IMR-90 (cell line): ENCODE results near the gene PTH. TPM values are rescaled to one million over a fixed set of nuclear protein-coding genes. Genes with fewer than 3 reads are reported as not detected.

Experiments
- ATAC-seq: fragments of 200-7000 bp; cut with Tn5 transposase; 2 replicates; pipeline ENCODE4 v1.9.1; 2020; ENCODE audit warnings: low read depth, mild to moderate bottlenecking, moderate library complexity
- BruUV-seq: library from RNA; stranded (reverse); fragments of 400-500 nt; replicated peaks from 2 replicates; lab custom pipeline; 2021; lab: Mats Ljungman, UMichigan
- CTCF ChIA-PET: fragments of 300-600 bp; formaldehyde crosslinking; extraction: SDS; loops from one replicate; lab custom pipeline; 2021; ENCODE audit warnings: antibody characterized with exemption; lab: Yijun Ruan, JAX
- POLR2A ChIA-PET: fragments of 300-600 bp; sonication (Branson Sonifier 250); formaldehyde crosslinking; loops from one replicate; lab custom pipeline; 2022; ENCODE audit warnings: antibody characterized with exemption; ENCODE audit not compliant: unreplicated experiment; lab: Charles Lee
- DNase-seq: peaks from one replicate; pipeline ENCODE4 v3.0.0; 2013
- H2AFZ ChIP-seq: replicated peaks from 2 replicates; pipeline ENCODE3; 2013; ENCODE audit warnings: low read length, mild to moderate bottlenecking; ENCODE audit not compliant: poor library complexity
- H2AK5ac ChIP-seq: 2 replicates; pipeline ENCODE4 v1.6.1; 2013; ENCODE audit warnings: low read depth, low read length, inconsistent platforms
- H2AK9ac ChIP-seq: replicated peaks from 2 replicates; pipeline ENCODE3; 2013; ENCODE audit warnings: mild to moderate bottlenecking, low read depth, low read length, moderate library complexity; ENCODE audit not compliant: poor library complexity
- H2BK120ac ChIP-seq: 2 replicates; pipeline ENCODE4 v1.6.1; 2013; ENCODE audit warnings: low read depth, low read length, inconsistent platforms
- H2BK15ac ChIP-seq: 3 replicates; pipeline ENCODE4 v1.6.1; 2013; ENCODE audit warnings: low read depth, low read length, inconsistent platforms
- H2BK20ac ChIP-seq: 2 replicates; pipeline ENCODE4 v1.6.1; 2013; ENCODE audit warnings: low read depth, mild to moderate bottlenecking, inconsistent platforms, low read length, moderate library complexity
- H2BK5ac ChIP-seq: 2 replicates; pipeline ENCODE4 v1.6.1; 2013; ENCODE audit warnings: mild to moderate bottlenecking, low read depth, low read length, inconsistent platforms; ENCODE audit not compliant: poor library complexity, severe bottlenecking
- H3K14ac ChIP-seq: replicated peaks from 2 replicates; pipeline ENCODE4 v1.6.1; 2013; ENCODE audit warnings: low read depth, low read length, inconsistent platforms
- H3K18ac ChIP-seq: 2 replicates; pipeline ENCODE4 v1.6.1; 2013; ENCODE audit warnings: low read depth, low read length, control low read depth
- H3K23ac ChIP-seq: 2 replicates; pipeline ENCODE4 v1.6.1; 2013; ENCODE audit warnings: low read depth, low read length, inconsistent platforms
- H3K27ac ChIP-seq: 2 replicates; pipeline ENCODE4 v1.5.1; 2013; ENCODE audit warnings: mild to moderate bottlenecking, control low read depth, low read length; ENCODE audit not compliant: insufficient read depth
- H3K27me3 ChIP-seq: 2 replicates; pipeline ENCODE4 v1.6.1; 2013; ENCODE audit warnings: low read length; ENCODE audit not compliant: control insufficient read depth, insufficient read depth
- H3K36me3 ChIP-seq: 2 replicates; pipeline ENCODE4 v1.6.1; 2013; ENCODE audit warnings: low read length, mixed read lengths; ENCODE audit not compliant: control insufficient read depth, insufficient read depth
- H3K4ac ChIP-seq: 2 replicates; pipeline ENCODE4 v1.6.1; 2013; ENCODE audit warnings: low read depth, low read length, inconsistent platforms
- H3K4me1 ChIP-seq: 2 replicates; pipeline ENCODE4 v1.6.1; 2013; ENCODE audit warnings: low read length, mixed read lengths; ENCODE audit not compliant: control insufficient read depth, insufficient read depth
- H3K4me2 ChIP-seq: 2 replicates; pipeline ENCODE4 v1.6.1; 2013; ENCODE audit warnings: low read depth, mild to moderate bottlenecking, control low read depth, low read length, moderate library complexity
- H3K4me3 ChIP-seq: 2 replicates; pipeline ENCODE4 v1.5.1; 2013; ENCODE audit warnings: low read depth, mild to moderate bottlenecking, control low read depth, low read length, moderate library complexity; ENCODE audit not compliant: insufficient read depth
- H3K56ac ChIP-seq: 2 replicates; pipeline ENCODE4 v1.6.1; 2013; ENCODE audit warnings: low read length, inconsistent platforms; ENCODE audit not compliant: insufficient read depth; ENCODE audit errors: extremely low read depth
- H3K79me1 ChIP-seq, 2 experiments: 2 replicates each; pipeline ENCODE4 v1.6.1; 2013; ENCODE audit warnings: low read length in 2 of 2, inconsistent platforms in 1 of 2, low read depth in 1 of 2
- H3K9ac ChIP-seq: 2 replicates; pipeline ENCODE4 v1.6.1; 2013; ENCODE audit warnings: low read depth, low read length, control low read depth
- H3K9me1 ChIP-seq: 2 replicates; pipeline ENCODE4 v1.6.1; 2013; ENCODE audit warnings: low read length, inconsistent platforms; ENCODE audit not compliant: insufficient read depth
- H3K9me3 ChIP-seq: 2 replicates; pipeline ENCODE4 v1.6.1; 2013; ENCODE audit warnings: low read length; ENCODE audit not compliant: control insufficient read depth, insufficient read depth
- H4K20me1 ChIP-seq: 2 replicates; pipeline ENCODE4 v1.6.1; 2013; ENCODE audit warnings: low read length, inconsistent platforms; ENCODE audit not compliant: insufficient read depth
- H4K5ac ChIP-seq: 2 replicates; pipeline ENCODE4 v1.6.1; 2013; ENCODE audit warnings: mild to moderate bottlenecking, low read depth, low read length, control low read depth
- H4K8ac ChIP-seq, 2 experiments: 2 replicates each; pipeline ENCODE4 v1.6.1; 2013; ENCODE audit warnings: low read depth in 2 of 2, low read length in 2 of 2, control low read depth in 1 of 2, inconsistent platforms in 1 of 2
- H4K91ac ChIP-seq: 2 replicates; pipeline ENCODE4 v1.6.1; 2013; ENCODE audit warnings: low read depth, low read length, inconsistent platforms; ENCODE audit not compliant: insufficient read depth
- MAZ ChIP-seq: IDR thresholded peaks from 2 replicates; pipeline ENCODE4 v1.6.1; 2012; ENCODE audit warnings: low read depth, mild to moderate bottlenecking, low read length, improper control_type of control experiment, moderate library complexity, borderline replicate concordance
- MXI1 ChIP-seq: IDR thresholded peaks from 2 replicates; pipeline ENCODE4 v1.6.1; 2012; ENCODE audit warnings: low read depth, mild to moderate bottlenecking, low read length, moderate library complexity, borderline replicate concordance
- POLR2A ChIP-seq: IDR thresholded peaks from 2 replicates; pipeline ENCODE4 v1.6.1; 2012; ENCODE audit warnings: mild to moderate bottlenecking, low read depth, low read length
- RAD21 ChIP-seq: IDR thresholded peaks from 2 replicates; pipeline ENCODE4 v1.6.1; 2012; ENCODE audit warnings: low read length, improper control_type of control experiment
- RFX5 ChIP-seq: IDR thresholded peaks from 2 replicates; pipeline ENCODE4 v1.8.0; 2012; ENCODE audit warnings: low read depth, mild to moderate bottlenecking, low read length, moderate library complexity
- WGBS, 2 experiments: methylation state at CpG; one replicate each; pipeline versions ENCODE4 v1.1.5 to v1.1.7; 2013; ENCODE audit warnings: missing lambda C conversion rate in 2 of 2; ENCODE audit not compliant: insufficient read length in 1 of 2; ENCODE audit errors: extremely low coverage in 2 of 2; 5-methylcytosine and 5-hydroxymethylcytosine counted together
- dilution Hi-C: fragments of 300-500 bp; cut with HindIII; formaldehyde crosslinking; loops from one replicate; pipeline ENCODE4 v1.14.3; 2018; ENCODE audit warnings: low sequenced_read_pairs; ENCODE audit not compliant: unreplicated experiment
- in situ Hi-C: fragments of 300-500 bp; cut with MboI; formaldehyde crosslinking; loops from 3 replicates; pipeline ENCODE4 v1.14.3; 2019; ENCODE audit warnings: low sequenced_read_pairs, inconsistent platforms, mixed read lengths
- intact Hi-C: fragments of 100-400 bp; cut with micrococcal nuclease; formaldehyde crosslinking; loops from 2 replicates; pipeline ENCODE4 v1.10.0; 2022
- polyA plus RNA-seq, 3 experiments: library from polyadenylated mRNA; depleted of rRNA; stranded (reverse); fragments of >200 nt; gene quantifications; 2 replicates each; pipeline ENCODE4 v1.2.3, GENCODE V29; 2012; ENCODE audit warnings: low replicate concordance in 1 of 3
- total RNA-seq: library from RNA; depleted of rRNA; stranded (reverse); fragments of >200 nt; gene quantifications from 2 replicates; pipeline ENCODE4 v1.2.3, GENCODE V29; 2012

PTH gene
- total and polyA plus RNA-seq, 2 of the 4 experiments (the other 2 are of a cell fraction) = not detected

- BruUV-seq = no TSS peak
- H2BK15ac ChIP-seq = peak within 1 kb of the TSS; percentile 18; the same call in 1 of the 3 replicates
- H3K27ac ChIP-seq = peak within 1 kb of the TSS; percentile 83
- peak within 1 kb of the TSS; percentile 96 for H3K9ac ChIP-seq
- H3K4me2 ChIP-seq = peak within 1 kb of the TSS; percentile 95
- dilution Hi-C loops (no loop called here), intact Hi-C loops (loop anchor here (5.0 to 10.0 kb wide), 2 partner anchors 188 to 256 kb away; partner anchors contain the start of gene BMAL1), in situ Hi-C loops (no loop called here)
- H3K79me1 ChIP-seq = peaks cover 4 to 32% of the 10 kb centered on the region in 2 experiments; a peak in 3 of 4 replicates
- no peaks in the 10 kb centered on the region for H3K9me3 ChIP-seq
- TF ChIP-seq RFX5 = no peak
- TF ChIP-seq POLR2A = peak; percentile 85
- TF ChIP-seq MXI1 = peak; percentile 89
- TF ChIP-seq RAD21 = no peak
- peak; percentile 87; the same call in 1 of the 2 replicates for TF ChIP-seq MAZ
- peak within 1 kb of the TSS; percentile 95 for H3K4ac ChIP-seq
- H4K8ac ChIP-seq = peak within 1 kb of the TSS; percentile 87 to 95
- CTCF ChIA-PET = interaction anchor here (0.9 kb wide), 1 partner anchor 78 kb away, joined by 3 read pairs; no protein-coding TSS in a partner anchor
- H3K56ac ChIP-seq = peak within 1 kb of the TSS; percentile 91
- H3K4me1 ChIP-seq = peaks cover 3% of the 10 kb centered on the region
- H4K5ac ChIP-seq = peak within 1 kb of the TSS; percentile 63
- H2BK120ac ChIP-seq = peak within 1 kb of the TSS; percentile 86
- H2AK5ac ChIP-seq = peak within 1 kb of the TSS; percentile 59
- H3K18ac ChIP-seq = peak within 1 kb of the TSS; percentile 53
- peaks cover 6% of the 10 kb centered on the region for H3K27me3 ChIP-seq
- peak within 1 kb of the TSS; percentile 99 for H2AFZ ChIP-seq
- H2AK9ac ChIP-seq = peak within 1 kb of the TSS; percentile 93
- H2BK5ac ChIP-seq = peak within 1 kb of the TSS; percentile 80
- 0 out of 2 replicates have a peak within 1 kb of the TSS, but pooled peaks have one; percentile 42 for H2BK20ac ChIP-seq
- H3K4me3 ChIP-seq = peak within 1 kb of the TSS; percentile 82
- POLR2A ChIA-PET = interaction anchor here (0.6 to 0.9 kb wide), 4 partner anchors 13 to 250 kb away, joined by 3 to 7 read pairs (median 5); no protein-coding TSS in a partner anchor
- WGBS, 2 experiments = 2% methylated on average over 18 of the region's 71 CpGs; no CpG with 5 or more reads in 1 of the 2 experiments
- H3K14ac ChIP-seq = peak within 1 kb of the TSS; percentile 96
- H3K23ac ChIP-seq = peak within 1 kb of the TSS; percentile 95
- H3K9me1 ChIP-seq = no peaks in the 10 kb centered on the region
- DNase-seq (peak; percentile 93), ATAC-seq (peak; percentile 98)
- H4K91ac ChIP-seq = peak within 1 kb of the TSS; percentile 83
- no peaks in the 10 kb centered on the region for H3K36me3 ChIP-seq
- no peaks in the 10 kb centered on the region; the same call in 1 of the 2 replicates for H4K20me1 ChIP-seq
These were observed 32.7 kb downstream of the PTH start, which contains the start of gene BTBD10 for GRCh38 chr11:13462901-13463778. TSS of gene BTBD10 (minus strand) at chr11:13463222. CDS start at chr11:13445124, 18,098 bp downstream.
